Mucosa of descending colon (tissue), 3 donors: Measurements from ENCODE around the gene FCHSD2. TPM values are rescaled to one million over a fixed set of nuclear protein-coding genes. Genes with fewer than 3 reads are reported as not detected.

Source experiments
- ATAC-seq: fragments of 200-7000 bp; cut with Tn5 transposase; one replicate; pipeline ENCODE4 v1.9.1; 2020; ENCODE audit warnings: mild to moderate bottlenecking, moderate library complexity
- DNase-seq, 3 donors: peaks; one replicate each; pipeline ENCODE4 v3.0.0-alpha.2; 2020
- H3K36me3 ChIP-seq: fragments of 200-600 bp; one replicate; pipeline ENCODE4 v1.8.0; 2021; ENCODE audit warnings: low read depth, mild to moderate bottlenecking
- H3K4me1 ChIP-seq: fragments of 200-600 bp; one replicate; pipeline ENCODE4 v1.8.0; 2021; ENCODE audit warnings: low read depth, mild to moderate bottlenecking
- H3K4me3 ChIP-seq: fragments of 200-600 bp; one replicate; pipeline ENCODE4 v1.8.0; 2021; ENCODE audit warnings: mild to moderate bottlenecking
- H3K9me3 ChIP-seq: fragments of 200-600 bp; one replicate; pipeline ENCODE4 v1.8.0; 2021; ENCODE audit warnings: mild to moderate bottlenecking
- CTCF ChIP-seq: fragments of 200-600 bp; IDR thresholded peaks from one replicate; pipeline ENCODE4 v1.8.0; 2022; ENCODE audit warnings: antibody characterized with exemption, mild to moderate bottlenecking
- intact Hi-C, 2 donors: fragments of 100-400 bp; cut with DNase I in 1 of 2; cut with micrococcal nuclease in 1 of 2; formaldehyde crosslinking; loops; one replicate each; pipeline versions ENCODE4 v1.11.0 to v1.11.1; 2022; cut with DNase I, micrococcal nuclease
- total RNA-seq, 3 donors: library from RNA; stranded (reverse); fragmentation: NEBNext Ultra II Directional in 2 of 3; extraction: Animal tissue kit (Norgen Biotek cat#: 25700) in 2 of 3; gene quantifications; one replicate each; pipeline versions ENCODE4 v1.2.1 to v1.2.4, GENCODE V29; 2021 to 2023
- donor health status: DM: no; HTN: no; CAD: no; lungs with moderate emphysema.
- donor health status: DM: no; HTN: no; CAD: no.
- donor health status: DM: no; HTN: yes; CAD: no.

Gene FCHSD2
- total RNA-seq, 3 donors from 2014 or later, result 15.7 to 41.6 (median 21.6) TPM

DNA sequence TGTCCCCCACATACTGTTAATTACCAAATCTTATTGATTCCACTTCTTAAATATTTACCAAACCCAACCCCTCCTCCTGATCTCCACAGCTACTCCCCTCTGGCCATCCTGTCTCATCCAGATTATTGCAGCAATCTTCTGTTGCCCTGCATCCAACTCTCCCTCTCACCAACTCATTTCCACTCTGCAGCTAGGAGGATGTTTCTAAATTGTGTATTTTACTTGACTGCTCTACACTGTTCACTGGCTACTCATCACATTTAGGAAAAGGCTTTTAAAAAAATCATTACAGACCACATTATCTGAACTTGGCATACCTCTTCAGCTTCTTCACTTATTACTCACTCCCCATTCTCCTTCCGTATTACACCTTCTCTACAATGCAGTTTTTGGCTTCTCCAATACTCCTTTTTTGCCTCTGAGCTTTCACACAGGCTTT, 210.0 kb downstream of the FCHSD2 start:
- no peaks in the 10 kb centered on the region for H3K36me3 ChIP-seq
- intact Hi-C loops, result no loop called here
- peaks cover 5% of the 10 kb centered on the region for H3K4me1 ChIP-seq
- no peak for ATAC-seq
- DNase-seq, result no peak
- no peak overlapping the region for H3K4me3 ChIP-seq
- no peak for TF ChIP-seq CTCF
- no peaks in the 10 kb centered on the region for H3K9me3 ChIP-seq

- no peaks in the 10 kb centered on the region for H3K9me3 ChIP-seq
- ATAC-seq (no peak), DNase-seq (no peak)
- no peaks in the 10 kb centered on the region for H3K4me1 ChIP-seq
- no peak overlapping the region for H3K4me3 ChIP-seq
- no peaks in the 10 kb centered on the region for H3K36me3 ChIP-seq
- no peak for TF ChIP-seq CTCF
- intact Hi-C loops, result no loop called here
Measured at GRCh38 chr11:72930008-72930407, 212.1 kb downstream of the FCHSD2 start.

DNA sequence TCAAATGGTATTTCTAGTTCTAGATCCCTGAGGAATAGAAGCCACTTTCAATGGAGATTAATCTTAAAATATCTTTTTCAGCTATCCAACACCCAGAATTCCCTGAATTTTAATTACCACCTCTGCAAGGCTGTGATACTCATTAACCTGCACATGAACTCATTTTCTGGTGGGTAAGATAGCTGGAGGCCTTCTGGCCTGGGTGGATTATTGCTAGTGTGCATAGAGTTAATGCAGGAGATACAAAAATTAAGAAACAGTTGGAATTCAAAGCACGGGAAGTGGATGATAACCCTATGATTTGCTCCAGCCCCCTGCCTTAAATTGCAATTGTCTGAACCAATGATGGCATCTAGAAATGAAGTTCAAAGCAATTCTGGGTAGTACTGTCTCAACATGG, 212.9 kb downstream of the FCHSD2 start:
- TF ChIP-seq CTCF, result no peak
- no peak for DNase-seq
- Histone ChIP-seq H3K36me3 (no peaks in the 10 kb centered on the region), H3K4me3 (no peak overlapping the region), H3K9me3 (no peaks in the 10 kb centered on the region), H3K4me1 (no peaks in the 10 kb centered on the region)
- ATAC-seq, result no peak
- intact Hi-C loops, result no loop called here

DNA sequence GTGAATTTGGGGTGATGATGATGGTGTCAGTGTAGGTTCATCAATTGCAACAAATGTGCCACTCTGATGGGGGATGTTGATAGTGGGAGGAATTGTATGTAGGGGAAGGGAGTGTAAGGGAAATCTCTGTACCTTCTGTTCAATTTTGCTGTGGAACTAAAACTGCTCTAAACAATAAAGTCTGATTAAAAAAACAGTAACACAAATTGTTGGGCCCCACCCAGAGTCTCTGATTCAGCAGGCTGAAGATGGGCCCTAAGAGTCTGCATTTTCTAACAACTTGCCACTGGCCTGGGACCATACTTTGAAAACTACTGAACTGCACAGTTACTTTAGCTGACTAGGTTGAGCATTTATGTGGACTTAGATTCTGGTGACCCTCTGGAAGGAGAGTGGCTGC, 214.7 kb downstream of the FCHSD2 start:
- H3K4me3 ChIP-seq, result no peak overlapping the region
- no peak for TF ChIP-seq CTCF
- intact Hi-C loops, result no loop called here
- H3K4me1 ChIP-seq, result no peaks in the 10 kb centered on the region
- H3K36me3 ChIP-seq, result no peaks in the 10 kb centered on the region
- H3K9me3 ChIP-seq, result no peaks in the 10 kb centered on the region
- ATAC-seq (no peak), DNase-seq (no peak)

GRCh38 chr11:72926076-72926475, 216.0 kb downstream of the FCHSD2 start:
- DNase-seq (no peak), ATAC-seq (no peak)
- no peak overlapping the region for H3K4me3 ChIP-seq
- H3K4me1 ChIP-seq, result no peaks in the 10 kb centered on the region
- no peaks in the 10 kb centered on the region for H3K9me3 ChIP-seq
- no peaks in the 10 kb centered on the region for H3K36me3 ChIP-seq
- intact Hi-C loops, result no loop called here
- TF ChIP-seq CTCF, result no peak

DNA sequence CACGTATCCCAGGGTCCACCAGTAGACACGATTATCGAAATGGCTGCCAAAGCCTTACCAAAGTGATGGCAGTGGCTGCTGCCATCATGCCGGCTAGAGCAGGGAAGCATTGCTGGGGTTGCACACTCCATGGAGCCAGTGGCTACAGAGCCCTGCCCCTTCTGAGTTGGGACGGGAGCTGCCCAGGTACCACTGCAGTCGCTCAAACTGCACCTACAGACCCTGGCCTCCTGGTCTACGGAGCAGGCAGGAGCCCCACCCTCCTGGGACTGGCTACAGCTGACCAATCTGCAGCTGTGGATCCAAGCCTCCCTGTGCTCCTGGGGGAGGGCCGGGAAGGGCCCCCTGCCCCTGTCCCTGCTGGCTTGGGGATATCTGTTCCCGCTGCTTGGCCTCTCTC, 216.5 kb downstream of the FCHSD2 start:
- Histone ChIP-seq H3K4me1 (no peaks in the 10 kb centered on the region), H3K36me3 (no peaks in the 10 kb centered on the region), H3K9me3 (no peaks in the 10 kb centered on the region), H3K4me3 (no peak overlapping the region)
- ATAC-seq (no peak), DNase-seq (no peak)
- intact Hi-C loops, result no loop called here
- no peak for TF ChIP-seq CTCF
